ENCODE data around the gene CEP128.

CEP128 gene

DNA sequence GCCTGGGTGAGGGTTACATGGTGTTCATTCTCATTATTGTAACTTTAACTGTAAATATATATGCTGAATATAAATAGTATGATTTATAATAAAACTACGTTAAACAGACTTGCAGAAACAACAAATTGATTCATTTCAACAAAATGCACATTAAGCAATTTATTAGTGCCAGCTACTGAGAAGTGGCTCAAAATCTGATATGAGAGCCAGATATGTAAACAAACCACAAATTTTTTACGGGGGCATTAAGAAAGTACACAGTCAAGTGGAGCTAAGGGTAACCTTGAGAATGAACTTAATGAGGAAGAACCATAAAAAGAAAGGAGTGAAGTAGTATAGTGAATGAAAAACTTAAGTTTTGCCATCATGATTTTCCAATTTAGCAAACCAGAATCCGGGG lies 40.3 kb downstream of the CEP128 start:
- H3K4me1 ChIP-seq (ENCODE audit: low read length), result peaks cover 6% of the 10 kb centered on the region; the same call in 1 of the 2 replicates
- H3K79me2 ChIP-seq (ENCODE audit: low read length), result no peaks in the 10 kb centered on the region
- peaks cover 15% of the 10 kb centered on the region for H3K36me3 ChIP-seq (replicated peaks; ENCODE audit: low read depth, low read length)

DNA sequence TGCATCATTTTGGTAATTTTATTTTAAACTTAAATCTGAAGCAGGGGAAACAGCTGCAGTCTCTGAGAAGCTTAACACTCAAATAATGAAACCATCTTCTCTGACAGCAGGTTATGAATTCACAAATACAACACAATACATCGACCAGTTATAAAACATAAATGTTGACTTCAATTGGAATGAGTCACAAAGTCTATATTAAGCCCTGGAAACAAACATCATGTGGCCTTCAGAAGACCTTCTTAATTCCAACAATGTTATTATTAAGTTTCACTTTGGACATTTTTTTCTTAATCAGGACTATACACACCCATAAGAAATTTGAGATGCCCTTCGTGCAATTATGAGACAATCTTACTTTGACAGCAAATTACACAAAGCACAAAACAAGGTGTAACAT lies 68.9 kb downstream of the CEP128 start:
- no peaks in the 10 kb centered on the region for H3K4me1 ChIP-seq (ENCODE audit: low read length)
- no peaks in the 10 kb centered on the region for H4K20me1 ChIP-seq (ENCODE audit: insufficient read depth, low read length)
- no peaks in the 10 kb centered on the region for H3K79me2 ChIP-seq (ENCODE audit: low read length)
- no peak overlapping the region for H2AFZ ChIP-seq (ENCODE audit: low read depth, low read length)
- peaks cover 4% of the 10 kb centered on the region; the same call in 1 of the 2 replicates for H3K9me3 ChIP-seq (ENCODE audit: insufficient read depth, low read length)
- no peak overlapping the region for H3K4me3 ChIP-seq (ENCODE audit: low read length)
- peaks cover 9% of the 10 kb centered on the region for H3K36me3 ChIP-seq (replicated peaks; ENCODE audit: low read depth, low read length)
- H3K27me3 ChIP-seq (ENCODE audit: low read depth, low read length), result no peaks in the 10 kb centered on the region
- no peak overlapping the region for H3K9ac ChIP-seq (ENCODE audit: low read length)
- no peak for TF ChIP-seq CTCF (IDR thresholded peaks at IDR 0.05; ENCODE audit: low read depth, low read length)
- TF ChIP-seq EZH2phosphoT487 (IDR thresholded peaks at IDR 0.05; ENCODE audit: low read depth), result no peak
- H3K4me2 ChIP-seq (ENCODE audit: low read length), result no peak overlapping the region
- H3K27ac ChIP-seq (ENCODE audit: low read length), result no peak overlapping the region

More for the DNA sequence above, 40.3 kb downstream of the CEP128 start:
- Histone ChIP-seq H4K20me1 (ENCODE audit: insufficient read depth, low read length) (no peaks in the 10 kb centered on the region), H3K27me3 (ENCODE audit: low read depth, low read length) (no peaks in the 10 kb centered on the region), H3K9ac (ENCODE audit: low read length) (no peak overlapping the region), H3K9me3 (ENCODE audit: insufficient read depth, low read length) (no peaks in the 10 kb centered on the region), H3K4me2 (ENCODE audit: low read length) (no peak overlapping the region), H2AFZ (ENCODE audit: low read depth, low read length) (no peak overlapping the region), H3K4me3 (ENCODE audit: low read length) (no peak overlapping the region), H3K27ac (ENCODE audit: low read length) (no peak overlapping the region)
- TF ChIP-seq EZH2phosphoT487 (IDR thresholded peaks at IDR 0.05; ENCODE audit: low read depth) (no peak), CTCF (IDR thresholded peaks at IDR 0.05; ENCODE audit: low read depth, low read length) (no peak)

DNA sequence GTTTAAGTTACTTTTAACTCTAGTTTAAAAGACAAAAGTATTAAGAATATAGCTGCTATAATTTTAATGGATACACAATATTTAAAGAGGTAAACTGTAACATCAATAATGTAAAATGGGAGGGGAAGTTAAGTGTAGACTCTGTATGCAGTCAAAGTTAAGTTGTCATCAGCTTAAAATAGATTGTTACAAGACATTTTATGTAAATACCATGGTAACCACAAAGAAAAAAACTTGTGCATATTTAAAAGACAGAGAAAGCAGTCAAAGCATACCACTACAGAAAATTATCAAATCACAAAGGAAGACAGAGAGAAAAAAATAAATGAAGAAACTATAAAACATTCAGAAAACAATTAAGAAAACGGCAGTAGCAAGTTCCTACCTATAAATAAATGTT lies 73.3 kb downstream of the CEP128 start:
- Histone ChIP-seq H3K9ac (ENCODE audit: low read length) (no peak overlapping the region), H3K4me1 (ENCODE audit: low read length) (no peaks in the 10 kb centered on the region), H3K27me3 (ENCODE audit: low read depth, low read length) (no peaks in the 10 kb centered on the region), H3K4me3 (ENCODE audit: low read length) (no peak overlapping the region), H3K36me3 (replicated peaks; ENCODE audit: low read depth, low read length) (peaks cover 11% of the 10 kb centered on the region), H3K9me3 (ENCODE audit: insufficient read depth, low read length) (peaks cover 4% of the 10 kb centered on the region; the same call in 1 of the 2 replicates), H4K20me1 (ENCODE audit: insufficient read depth, low read length) (no peaks in the 10 kb centered on the region), H2AFZ (ENCODE audit: low read depth, low read length) (no peak overlapping the region), H3K79me2 (ENCODE audit: low read length) (no peaks in the 10 kb centered on the region), H3K27ac (ENCODE audit: low read length) (no peak overlapping the region), H3K4me2 (ENCODE audit: low read length) (no peak overlapping the region)
- TF ChIP-seq EZH2phosphoT487 (IDR thresholded peaks at IDR 0.05; ENCODE audit: low read depth), result no peak

DNA sequence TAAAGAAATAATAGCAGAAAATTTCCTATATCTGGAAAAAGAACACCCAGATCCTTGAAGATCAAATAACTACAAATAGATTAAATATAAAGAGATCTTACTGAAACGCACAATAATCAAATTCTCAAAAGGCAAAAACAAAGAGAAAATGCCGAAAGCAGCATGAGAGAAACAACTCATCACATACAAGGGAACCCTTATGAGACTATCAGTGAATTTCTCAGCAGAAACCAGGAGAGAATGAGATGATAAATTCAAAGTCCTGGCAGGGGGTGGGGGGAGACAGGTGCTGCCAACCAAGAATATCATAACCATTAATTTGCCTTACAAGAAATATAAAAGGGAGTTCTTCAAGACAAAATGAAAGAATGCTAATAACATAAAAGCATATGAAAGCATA lies 73.7 kb downstream of the CEP128 start:
- Histone ChIP-seq H3K27ac (ENCODE audit: low read length) (no peak overlapping the region), H3K4me2 (ENCODE audit: low read length) (no peak overlapping the region), H3K27me3 (ENCODE audit: low read depth, low read length) (no peaks in the 10 kb centered on the region), H2AFZ (ENCODE audit: low read depth, low read length) (no peak overlapping the region), H3K4me1 (ENCODE audit: low read length) (no peaks in the 10 kb centered on the region), H3K4me3 (ENCODE audit: low read length) (no peak overlapping the region), H3K36me3 (replicated peaks; ENCODE audit: low read depth, low read length) (peaks cover 11% of the 10 kb centered on the region), H3K9me3 (ENCODE audit: insufficient read depth, low read length) (peaks cover 4% of the 10 kb centered on the region; the same call in 1 of the 2 replicates), H4K20me1 (ENCODE audit: insufficient read depth, low read length) (no peaks in the 10 kb centered on the region), H3K79me2 (ENCODE audit: low read length) (no peaks in the 10 kb centered on the region), H3K9ac (ENCODE audit: low read length) (no peak overlapping the region)
- TF ChIP-seq CTCF (IDR thresholded peaks at IDR 0.05; ENCODE audit: low read depth, low read length) (no peak), EZH2phosphoT487 (IDR thresholded peaks at IDR 0.05; ENCODE audit: low read depth) (no peak)
